UCSD-AML1 (cell line): Measurements from ENCODE around the gene TRAF3.

Experiments used
- DNase-seq: peaks from one replicate; lab custom pipeline; 2025; ENCODE audit not compliant: unreplicated experiment; lab: John Stamatoyannopoulos, UW

Gene TRAF3

GRCh38 chr14:102776761-102777710 lies at the start of gene TRAF3:
TRAF3 (plus strand) TSS chr14:102777449; CDS start chr14:102870202, 92,753 bp downstream.
- DNase-seq: peak; percentile 80

GRCh38 chr14:102728501-102728900 lies 48.7 kb upstream of the TRAF3 start:
- no peak for DNase-seq

GRCh38 chr14:102729268-102729667 lies 48.0 kb upstream of the TRAF3 start:
- DNase-seq: no peak

GRCh38 chr14:102729825-102730224 lies 47.4 kb upstream of the TRAF3 start:
- DNase-seq: no peak

GRCh38 chr14:102731101-102731870 lies 46.0 kb upstream of the TRAF3 start:
- DNase-seq: no peak

DNA sequence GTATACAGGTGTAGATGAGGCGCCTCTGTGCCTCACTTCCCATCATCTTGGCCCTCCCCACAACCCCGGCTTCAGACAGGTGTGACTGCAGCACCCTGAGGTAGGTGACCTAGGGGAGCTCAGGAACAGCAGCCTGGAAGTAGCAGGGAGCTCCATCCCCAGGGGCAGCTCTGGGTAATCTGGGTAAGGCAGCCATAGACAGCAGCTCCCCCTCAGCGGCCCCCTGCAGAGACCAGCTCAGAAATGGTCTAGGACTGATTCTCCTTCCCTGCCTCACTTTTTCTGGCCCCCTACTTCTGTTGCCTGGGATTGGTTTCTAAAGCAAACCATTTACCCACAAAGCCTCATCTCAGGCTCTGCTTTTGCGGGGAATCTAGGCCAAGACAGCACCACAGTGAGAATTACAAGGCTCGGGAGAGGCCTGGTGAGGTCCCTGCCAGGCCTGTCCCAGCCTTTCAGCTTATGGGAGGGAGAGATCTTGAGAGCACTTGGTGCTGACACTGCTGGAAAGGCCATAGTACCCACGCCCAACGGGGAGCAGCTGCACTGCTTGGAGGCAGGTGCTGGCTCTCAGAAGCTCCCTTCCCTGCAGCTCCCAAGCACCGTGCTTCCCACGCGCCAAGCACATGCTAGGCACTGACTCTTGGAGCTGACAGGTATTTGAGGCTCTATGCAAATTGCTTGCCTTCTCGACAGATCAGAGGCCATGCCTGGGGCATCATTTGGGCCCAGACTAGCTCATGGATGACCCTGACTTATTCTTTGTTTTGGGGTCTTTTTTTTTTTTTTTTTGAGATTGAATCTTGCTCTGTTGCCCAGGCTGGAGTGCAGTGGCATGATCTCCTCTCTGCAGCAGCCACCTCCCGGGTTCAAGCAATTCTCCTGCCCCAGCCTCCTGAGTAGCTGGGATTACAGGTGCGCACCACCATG lies 45.1 kb upstream of the TRAF3 start:
- no peak for DNase-seq

DNA sequence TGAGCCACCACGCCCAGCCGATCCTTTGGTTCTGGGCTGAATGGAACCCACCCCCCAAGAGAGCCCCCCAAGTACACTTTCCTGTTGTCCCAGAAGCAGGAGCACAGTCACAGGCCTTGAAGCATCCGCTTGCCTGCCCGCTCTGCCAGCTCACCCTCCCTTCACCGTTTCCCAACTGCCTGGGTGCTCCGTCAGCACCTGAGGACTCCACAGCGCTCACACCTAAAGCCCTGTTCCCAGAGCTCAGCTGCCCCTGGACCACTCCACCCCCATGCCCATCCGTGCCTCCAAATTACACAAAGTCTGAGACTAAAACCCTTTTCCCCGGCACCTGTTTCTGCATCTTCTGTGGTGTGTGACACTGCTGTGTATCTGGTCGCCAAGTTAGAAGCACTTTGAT lies 44.3 kb upstream of the TRAF3 start:
- no peak for DNase-seq

- no peak for DNase-seq
Observed at GRCh38 chr14:102733326-102733725, 43.9 kb upstream of the TRAF3 start.

- no peak for DNase-seq
Observed at GRCh38 chr14:102734436-102734835, 42.8 kb upstream of the TRAF3 start.

DNA sequence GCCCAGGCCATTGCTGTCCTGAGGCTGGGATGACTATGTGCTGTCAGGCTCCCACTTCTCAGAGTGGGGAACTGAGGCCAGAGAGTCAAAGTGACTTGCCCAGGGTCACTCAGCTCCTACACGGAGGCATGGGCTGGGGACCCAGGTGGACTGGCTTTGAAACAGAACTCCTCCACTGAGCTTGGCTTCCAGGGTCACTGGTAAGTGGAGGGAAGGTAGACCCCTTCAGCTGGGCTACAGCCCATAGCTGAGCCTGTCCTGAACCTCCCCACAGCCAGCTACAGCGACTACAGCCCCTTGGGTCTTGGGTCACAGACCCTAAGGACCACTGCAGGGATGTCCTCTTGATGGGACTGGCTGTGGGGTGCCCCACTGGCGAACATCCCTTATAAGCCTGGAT lies 40.3 kb upstream of the TRAF3 start:
- DNase-seq: no peak

DNA sequence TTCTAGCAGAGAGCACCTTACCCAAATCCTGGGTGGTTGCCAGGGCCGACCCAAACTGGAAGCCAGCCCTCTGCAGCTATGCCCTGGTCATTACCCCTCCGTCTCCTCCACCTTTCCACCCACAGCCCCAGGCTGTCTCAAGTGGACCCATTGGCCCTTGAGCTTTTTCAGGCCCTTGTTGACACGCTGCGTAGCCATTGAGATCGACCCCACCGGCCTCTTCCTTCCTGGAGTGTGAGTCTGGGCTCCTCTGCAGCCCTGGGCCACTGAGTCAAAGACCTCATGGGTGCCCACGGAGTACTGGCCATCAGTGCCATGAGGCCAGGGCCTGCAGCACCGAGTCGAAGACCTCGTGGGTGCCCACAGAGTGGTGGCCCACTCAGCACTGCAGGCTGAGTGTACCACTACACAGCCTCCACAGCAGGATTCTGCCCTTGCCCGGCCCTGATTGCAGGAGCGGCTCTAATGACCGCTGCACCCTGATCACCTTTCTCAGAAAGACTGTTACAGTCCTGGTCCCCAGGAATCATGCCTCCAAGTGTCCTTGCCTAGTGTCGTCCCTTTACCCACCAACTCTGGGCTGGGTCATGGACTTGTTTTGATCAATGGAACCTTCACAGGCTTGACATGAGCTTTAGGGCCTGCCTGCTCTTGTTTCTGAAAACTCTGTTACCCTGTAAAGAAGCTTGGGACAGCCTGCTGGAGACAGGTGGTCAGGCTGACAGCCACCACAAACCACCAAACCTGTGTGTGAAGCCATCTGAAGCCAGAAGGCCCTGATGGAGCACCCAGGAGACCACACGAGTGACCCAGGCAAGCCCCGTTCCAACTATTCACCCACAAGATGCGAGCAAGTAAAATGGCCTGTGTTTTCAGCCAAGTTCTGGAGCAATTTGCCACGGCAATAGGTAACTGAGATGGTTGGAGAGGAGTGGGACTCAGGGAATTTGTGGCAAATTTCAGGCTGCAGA lies 39.6 kb upstream of the TRAF3 start:
- DNase-seq: no peak

GRCh38 chr14:102738373-102739189 lies 38.7 kb upstream of the TRAF3 start:
- no peak for DNase-seq

GRCh38 chr14:102739190-102739469 lies 38.1 kb upstream of the TRAF3 start:
- no peak for DNase-seq

- no peak for DNase-seq
Observed at GRCh38 chr14:102746634-102747438, 30.4 kb upstream of the TRAF3 start.

DNA sequence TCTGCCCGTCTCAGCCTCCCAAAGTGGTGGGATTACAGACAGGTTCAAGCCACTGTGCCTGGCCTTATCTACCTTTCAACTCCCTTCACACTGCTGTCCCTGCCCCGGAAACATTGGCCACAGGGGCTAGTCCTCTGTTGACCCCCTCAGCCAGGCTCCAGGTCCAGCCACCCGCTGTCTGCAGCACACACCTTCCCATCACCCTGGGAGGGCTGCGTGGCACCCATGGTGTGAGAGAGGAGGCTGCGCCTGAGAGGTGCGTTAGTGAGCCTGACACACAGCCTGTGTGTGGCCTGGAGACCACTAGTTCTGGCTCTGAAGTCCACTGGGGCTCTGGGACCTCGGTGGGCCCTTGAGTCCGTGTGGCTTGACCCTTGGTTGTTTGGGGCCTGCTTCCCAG lies 28.4 kb upstream of the TRAF3 start:
- no peak for DNase-seq

DNA sequence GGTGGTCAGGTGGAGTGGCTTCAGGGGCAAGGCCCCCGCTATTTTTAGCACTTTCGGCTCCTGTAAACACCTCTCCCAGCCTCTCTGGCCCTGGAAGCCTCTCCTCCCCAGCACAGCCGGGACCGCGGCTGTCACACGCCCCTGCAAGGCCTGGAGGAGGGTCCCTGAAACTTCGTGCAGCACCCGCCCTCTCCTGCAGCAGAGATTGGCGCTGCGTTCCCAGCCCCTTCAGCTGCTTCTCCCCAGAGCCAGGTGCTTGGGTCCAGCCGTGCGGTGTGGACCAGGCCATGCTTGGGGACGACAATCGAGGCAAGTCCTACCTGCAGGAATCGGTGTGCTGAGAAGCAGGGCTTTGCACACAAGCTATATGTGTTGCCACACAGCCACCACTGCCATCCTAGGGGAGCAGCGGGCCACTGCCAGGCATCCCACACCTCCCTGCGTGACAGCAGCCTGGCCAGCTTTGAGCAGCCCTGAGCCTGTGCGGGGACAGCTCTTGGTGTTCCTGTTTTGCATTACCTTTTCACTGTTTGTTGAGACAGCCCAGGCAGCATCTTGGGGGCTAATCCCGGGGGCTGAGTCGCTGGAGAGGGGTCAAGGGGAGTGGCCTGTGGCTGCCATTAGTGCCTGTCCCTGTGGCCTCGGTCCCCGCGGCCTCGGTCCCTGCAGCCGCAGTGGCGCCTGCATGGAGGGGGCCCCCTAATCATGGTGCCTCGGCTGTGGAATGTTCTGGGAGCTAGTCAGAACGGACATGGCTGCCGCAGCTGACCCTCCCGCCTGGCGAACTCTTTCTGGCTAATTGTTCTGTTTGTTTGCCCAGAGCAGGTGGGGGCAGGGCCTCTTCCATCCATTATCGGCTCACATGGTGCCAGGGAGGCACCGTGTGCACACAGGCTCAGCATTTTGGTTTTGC lies 27.6 kb upstream of the TRAF3 start:
- DNase-seq: no peak

GRCh38 chr14:102750376-102750775 lies 26.9 kb upstream of the TRAF3 start:
- DNase-seq: no peak
